HEK293T (cell line): ENCODE measurements around the gene MLLT3.

Source experiments
- FOXK2 ChIP-seq: fragments of 450-650 bp; IDR thresholded peaks from 2 replicates; pipeline ENCODE4 v1.6.1; 2016; ENCODE audit warnings: mild to moderate bottlenecking
- TARDBP ChIP-seq: fragments of 450-650 bp; IDR thresholded peaks from 2 replicates; pipeline ENCODE4 v1.6.1; 2016

- TF ChIP-seq FOXK2 (no peak), TARDBP (no peak)
Measured at GRCh38 chr9:20405616-20406015, 216.7 kb downstream of the MLLT3 start.
